Stromal cell of bone marrow (primary cell): ENCODE measurements around the gene SLC40A1.
"Not testable (repeated sequence)": the region's sequence is repeated elsewhere in the genome, so short reads cannot be mapped to it uniquely, and the experiment has no call there.

Source experiments
- DNase-seq: peaks from one replicate; pipeline ENCODE4 v3.0.0-alpha.2; 2012; ENCODE audit warnings: low read depth

The SLC40A1 gene, protein sequence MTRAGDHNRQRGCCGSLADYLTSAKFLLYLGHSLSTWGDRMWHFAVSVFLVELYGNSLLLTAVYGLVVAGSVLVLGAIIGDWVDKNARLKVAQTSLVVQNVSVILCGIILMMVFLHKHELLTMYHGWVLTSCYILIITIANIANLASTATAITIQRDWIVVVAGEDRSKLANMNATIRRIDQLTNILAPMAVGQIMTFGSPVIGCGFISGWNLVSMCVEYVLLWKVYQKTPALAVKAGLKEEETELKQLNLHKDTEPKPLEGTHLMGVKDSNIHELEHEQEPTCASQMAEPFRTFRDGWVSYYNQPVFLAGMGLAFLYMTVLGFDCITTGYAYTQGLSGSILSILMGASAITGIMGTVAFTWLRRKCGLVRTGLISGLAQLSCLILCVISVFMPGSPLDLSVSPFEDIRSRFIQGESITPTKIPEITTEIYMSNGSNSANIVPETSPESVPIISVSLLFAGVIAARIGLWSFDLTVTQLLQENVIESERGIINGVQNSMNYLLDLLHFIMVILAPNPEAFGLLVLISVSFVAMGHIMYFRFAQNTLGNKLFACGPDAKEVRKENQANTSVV

DNA sequence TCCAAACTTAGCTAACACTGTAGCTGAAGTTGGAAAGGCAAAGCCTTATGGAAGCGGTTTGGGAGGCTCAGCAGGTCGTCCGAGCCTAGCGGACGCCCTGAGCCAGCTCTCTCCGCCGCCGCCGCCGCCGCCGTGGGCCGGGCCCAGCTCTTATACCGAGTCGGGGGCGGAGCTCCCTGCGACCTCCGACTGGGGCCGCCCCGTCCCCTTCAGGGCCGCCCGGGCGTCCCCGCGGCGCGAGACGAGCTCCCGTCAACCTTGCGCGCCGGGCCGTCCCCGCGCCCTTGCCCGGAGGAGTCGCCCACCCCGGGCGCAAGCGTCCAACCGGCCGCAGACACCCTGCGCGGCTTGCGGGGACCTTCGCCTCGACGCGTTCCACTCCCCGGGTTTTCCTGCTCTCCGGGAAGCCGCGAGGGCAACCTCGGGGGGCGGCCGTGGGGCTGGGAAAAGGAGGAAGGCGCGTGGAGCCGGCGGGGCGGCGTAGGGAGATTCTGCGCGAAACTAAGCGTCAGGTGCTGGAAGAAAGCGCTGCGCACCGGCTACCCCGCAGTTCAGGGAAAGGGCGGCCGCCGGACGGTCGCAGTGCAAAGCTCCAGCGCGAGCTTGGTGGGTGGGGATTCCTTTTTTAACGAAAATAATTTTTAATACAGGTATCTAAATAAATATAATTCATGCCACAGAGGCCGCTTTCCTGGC lies at the start of gene SLC40A1:
TSS of gene SLC40A1 (minus strand) at position 129 of the 696 bp plus-strand sequence. CDS start 326 bp downstream, outside the sequence.
- no peak for DNase-seq

DNA sequence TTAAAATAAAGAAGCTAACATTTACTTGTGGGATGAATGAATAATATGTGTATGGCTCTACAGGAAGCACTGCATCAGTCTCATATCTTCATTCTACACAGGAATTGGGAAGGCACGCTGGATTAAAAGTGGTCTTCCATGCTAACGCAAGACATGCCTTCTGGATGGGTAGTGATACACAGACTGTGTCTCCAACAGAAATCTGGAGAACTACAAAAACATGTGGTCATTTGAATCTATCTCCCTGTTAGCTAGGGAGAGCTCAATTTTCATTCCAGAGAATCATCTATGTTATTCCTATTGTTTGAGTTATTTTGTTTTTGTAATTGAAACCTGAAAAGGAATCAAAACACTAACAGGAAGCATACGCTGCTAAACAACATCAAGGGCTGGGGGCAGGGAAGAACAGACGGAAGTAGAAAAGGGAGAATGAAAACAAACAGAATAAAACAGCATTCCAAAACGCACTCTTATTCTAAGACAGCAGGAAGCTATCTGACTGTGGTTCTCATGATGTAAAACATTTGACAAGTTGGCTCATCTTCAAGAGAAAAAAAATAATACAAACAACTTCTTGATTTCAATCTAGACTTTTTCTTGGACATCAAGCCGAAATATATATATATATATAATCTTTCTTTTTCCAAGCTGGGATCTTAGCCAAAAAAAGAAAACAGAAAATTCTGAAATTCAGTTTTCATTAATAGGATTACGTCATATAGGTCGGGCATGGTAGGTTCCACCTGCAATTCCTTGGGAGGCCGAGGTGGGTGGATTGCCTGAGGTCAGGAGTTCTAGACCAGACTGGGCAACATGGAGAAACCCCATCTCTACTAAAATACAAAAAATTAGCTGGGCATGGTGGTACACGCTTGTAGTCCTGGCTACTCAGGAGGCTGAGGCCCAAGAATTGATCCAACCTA lies 49.2 kb upstream of the SLC40A1 start:
- no peak for DNase-seq

DNA sequence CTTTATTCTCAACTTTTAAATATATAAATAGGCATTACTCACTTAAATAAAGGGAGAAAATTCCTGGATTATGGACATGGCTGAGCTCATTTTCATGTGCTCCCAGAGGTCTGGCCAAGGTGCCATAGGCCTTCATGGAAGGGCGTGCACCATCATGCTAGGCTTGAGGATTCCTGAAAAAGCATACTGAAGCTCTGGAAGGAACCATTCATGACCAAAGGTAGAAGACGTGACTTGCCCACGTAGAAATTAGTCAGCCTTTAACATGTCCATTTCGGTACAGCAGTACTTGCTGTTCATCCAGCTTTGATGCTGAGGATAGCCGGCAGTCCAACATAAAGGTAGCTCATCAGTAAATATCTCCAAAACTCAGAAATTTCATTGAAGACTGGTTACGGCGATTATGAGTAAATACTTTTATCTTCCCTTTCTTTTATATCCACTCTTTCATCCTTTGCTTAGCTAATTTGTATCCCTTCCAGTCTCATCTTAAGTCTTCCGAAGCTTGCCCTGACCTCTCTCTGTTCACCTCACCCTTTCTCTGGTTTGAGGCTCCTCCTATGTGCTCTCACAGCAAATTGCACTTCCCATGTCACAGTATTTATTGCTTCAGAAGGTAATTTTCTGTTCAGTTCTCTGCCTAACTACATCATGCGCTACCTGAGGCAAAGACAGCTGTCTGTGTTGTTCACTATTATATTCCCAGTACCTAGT lies 48.4 kb upstream of the SLC40A1 start:
- no peak for DNase-seq

DNA sequence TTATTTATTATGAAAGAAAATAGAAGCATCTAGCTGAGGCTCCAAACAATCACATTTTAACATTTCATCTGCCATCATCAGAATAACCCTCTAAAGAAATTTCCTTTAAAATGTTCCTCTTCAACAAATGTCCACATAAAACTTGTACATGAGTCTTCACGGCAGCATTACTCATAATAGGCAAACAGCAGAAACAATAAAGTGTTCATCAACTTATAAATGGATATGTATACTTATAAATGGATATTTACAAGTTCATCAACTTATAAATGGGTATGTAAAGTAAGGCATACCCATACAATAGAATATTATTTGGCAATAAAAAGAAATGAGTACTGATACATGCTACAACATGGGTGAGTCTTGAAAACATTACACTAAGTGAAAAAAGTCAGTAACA lies 47.2 kb upstream of the SLC40A1 start:
- DNase-seq = no peak

DNA sequence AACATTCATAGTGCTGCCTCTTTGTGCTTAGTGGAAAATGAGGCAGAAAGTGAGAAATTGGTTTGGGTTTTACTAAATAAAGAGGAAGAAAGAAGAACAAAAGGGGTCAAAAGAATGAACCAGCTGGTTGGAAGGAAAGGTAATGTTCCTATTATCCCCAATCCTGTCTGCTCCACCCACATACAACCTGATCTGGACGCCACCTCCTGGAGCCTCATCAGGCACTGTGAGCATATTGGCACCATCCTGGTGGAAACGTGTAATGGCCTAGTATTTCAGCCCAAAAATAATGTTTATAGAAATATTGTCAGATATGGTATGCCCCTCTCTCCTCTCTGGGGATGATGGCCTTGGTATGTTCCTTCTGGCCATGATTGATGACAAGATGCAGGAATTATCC lies 45.0 kb upstream of the SLC40A1 start:
- no peak for DNase-seq

DNA sequence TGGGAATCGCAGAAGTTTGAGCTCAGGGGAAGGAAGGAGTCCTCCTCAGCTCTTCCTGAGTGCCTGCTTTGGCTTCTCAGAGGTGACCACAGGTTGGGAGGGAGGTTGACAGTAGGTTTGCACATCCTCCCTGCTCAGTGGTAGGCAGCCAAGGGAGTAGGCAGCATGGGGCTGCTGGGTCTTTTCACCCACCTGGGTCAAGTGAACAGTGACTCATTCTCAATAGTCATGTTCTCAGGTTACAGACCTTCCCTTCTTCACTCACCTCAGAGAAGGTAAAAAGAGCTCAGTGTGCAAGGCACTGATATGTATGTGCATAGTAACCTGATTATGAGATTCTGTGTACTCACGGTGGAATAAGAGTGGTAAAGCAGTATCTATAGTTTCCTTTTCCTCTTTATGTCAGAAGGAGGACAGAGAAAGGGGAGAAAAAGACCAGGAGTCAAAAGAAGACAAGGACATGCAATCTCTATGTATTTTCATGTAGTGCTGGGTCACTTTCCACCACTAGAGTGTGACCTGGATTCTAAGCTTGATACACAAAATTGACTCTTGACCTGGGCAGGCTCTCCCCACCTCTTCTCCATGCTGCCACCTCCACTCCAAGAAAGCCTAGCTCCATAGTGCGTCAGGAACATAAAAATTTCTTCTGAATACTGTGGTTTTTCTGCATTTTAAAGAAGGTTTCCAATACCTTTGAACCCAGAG lies 44.2 kb upstream of the SLC40A1 start:
- no peak for DNase-seq

DNA sequence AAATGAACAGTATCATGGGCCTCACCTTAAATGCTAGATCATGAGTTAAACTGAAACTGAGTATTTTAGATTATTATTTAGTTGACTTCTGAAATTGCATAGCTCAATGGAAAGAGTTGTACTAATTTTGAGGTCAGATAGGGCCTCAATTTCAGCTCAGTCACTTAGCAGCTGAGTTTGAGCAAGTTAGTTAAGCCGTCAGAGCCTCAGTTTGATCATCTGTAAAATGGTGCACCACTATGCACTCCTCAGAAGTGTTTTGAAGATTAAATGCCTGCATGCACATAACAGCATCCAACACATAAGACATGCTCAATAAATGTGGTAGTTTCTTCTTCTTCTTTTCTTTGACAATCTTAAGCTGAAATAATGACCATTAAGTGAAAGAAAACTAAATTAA lies 42.5 kb upstream of the SLC40A1 start:
- no peak for DNase-seq

DNA sequence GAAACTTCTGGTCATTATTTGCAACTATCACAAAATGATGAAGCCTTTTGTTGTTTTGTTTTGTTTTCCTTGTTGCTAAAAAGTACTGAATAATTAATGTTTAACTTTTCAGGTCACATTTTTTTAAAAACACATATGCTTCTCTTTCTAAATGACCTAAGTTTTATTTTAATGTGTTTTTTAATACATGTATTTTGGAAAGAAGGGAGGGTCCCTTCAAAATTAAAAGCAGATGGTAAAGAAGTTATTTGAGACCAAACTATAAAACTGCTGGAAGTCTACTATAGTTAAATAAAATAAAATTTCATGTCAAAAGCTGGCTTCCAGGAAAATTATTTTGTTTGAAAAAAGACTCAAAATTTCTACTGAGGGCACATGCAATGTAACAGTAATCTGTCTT lies 41.2 kb upstream of the SLC40A1 start:
- no peak for DNase-seq

DNA sequence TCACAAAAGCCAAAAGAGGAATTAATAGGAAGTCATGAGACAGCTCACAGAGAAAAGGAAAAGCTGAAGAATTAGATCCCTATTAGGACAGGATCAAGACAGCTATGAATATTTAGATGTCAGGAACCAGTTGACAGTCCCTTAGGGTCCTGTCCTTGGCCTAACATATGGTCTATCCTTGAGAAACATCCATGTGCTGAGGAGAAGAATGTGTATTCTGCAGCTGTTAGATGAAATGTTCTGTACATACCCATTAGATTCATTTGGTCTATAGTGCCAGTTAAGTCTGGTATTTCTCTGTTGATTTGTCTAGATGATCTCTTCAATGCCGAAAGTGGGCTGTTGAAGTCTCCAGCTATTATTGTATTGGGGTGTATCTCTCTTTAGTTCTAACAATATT lies 37.6 kb upstream of the SLC40A1 start:
- DNase-seq = no peak

DNA sequence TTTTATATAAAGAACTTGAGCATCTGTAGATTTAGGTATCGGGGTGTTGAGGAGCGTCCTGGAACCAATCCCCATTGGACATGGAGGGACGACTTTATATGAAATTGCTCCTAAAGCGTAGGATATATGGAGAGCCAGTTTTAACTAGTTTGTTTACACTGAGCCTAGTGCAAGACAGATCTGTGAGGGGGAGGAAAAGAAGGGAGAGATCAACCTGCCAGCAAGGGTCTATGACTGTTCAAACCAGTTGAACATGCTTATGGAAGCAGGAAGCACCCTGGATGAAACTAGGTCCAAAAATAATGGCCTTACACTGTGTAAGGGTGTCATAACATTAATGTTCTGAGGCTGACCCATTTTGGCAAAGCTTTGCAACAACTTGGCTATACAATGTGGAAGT lies 34.0 kb upstream of the SLC40A1 start:
- no peak for DNase-seq

DNA sequence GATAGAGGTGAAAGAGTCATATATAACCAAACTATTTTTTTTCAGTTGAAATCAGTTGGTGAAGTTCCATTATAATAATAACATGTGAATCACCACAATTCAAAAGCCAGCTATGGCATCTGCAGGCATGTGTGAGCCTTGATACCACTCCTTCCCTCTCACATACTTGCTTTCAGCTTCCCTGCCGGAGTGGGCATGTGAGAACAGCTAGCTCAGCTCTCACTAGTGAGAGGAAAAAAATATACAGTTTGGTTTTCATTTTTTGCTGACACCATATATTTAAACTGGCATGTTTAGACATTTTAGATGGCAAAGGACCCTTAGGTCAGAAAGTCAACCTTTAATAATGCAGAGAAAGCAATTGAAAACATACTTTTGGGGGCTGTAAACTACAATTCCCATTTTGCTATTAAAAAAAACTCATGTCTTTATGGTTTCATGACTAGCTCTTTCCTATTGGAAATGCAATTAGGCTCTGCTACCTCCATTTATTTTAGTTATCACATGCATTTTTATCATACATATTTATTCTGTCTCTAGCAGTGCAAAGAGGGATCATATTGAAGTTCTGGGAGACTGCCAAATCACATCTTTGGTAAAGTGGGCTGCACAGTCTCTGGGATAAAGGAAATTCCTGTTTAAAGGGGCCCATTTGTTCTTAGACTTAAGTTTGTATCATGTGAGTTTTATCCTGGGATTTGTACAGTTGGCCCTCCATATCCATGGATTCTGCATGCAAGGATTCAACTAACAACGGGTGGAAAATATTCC lies 33.2 kb upstream of the SLC40A1 start:
- peak; percentile 25 for DNase-seq

DNA sequence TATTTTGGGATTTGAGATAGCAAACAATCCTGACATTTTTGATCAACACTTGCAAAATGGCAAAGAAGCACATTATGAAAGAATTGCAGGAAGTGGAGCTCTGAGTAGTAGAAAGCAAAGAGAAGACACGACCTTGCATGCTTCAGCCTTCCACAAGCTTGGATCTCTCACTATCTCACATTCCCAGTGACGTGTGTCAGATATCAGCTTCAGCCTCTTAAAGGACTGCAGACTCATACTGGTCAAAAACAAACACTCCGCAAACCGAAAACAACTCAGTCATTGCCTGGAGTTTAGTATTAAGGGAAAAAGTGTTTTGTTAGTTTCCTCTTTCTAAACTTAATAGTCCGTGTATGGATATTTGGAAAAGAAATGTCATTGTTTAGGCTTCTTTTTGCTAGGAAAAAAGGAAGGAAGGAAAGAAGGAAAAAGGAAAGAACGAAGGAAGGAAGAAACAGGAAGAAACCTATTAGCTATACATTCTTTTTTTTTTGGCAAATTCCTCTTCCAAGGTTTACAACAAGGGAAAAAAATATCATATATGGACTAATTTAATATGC lies 32.6 kb upstream of the SLC40A1 start:
- DNase-seq = peak; percentile 72

DNA sequence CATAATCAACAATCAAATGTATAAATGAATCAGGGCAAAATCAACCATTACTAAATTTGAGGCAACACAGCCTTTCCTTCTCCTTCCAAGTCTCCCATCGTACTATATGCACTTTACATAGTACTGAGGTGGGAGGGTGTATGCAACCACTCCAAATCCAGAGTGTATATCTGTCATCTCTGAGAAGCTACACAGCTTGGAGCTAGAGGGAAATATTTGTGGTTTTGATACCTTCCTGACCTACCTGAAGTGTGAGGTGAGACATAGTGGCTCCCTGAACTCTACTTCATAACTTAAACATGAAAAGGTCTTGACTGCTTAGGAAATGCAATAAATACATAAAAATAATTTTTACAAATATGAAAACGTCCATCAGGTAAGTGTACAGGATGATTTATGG lies 30.1 kb upstream of the SLC40A1 start:
- DNase-seq = no peak

DNA sequence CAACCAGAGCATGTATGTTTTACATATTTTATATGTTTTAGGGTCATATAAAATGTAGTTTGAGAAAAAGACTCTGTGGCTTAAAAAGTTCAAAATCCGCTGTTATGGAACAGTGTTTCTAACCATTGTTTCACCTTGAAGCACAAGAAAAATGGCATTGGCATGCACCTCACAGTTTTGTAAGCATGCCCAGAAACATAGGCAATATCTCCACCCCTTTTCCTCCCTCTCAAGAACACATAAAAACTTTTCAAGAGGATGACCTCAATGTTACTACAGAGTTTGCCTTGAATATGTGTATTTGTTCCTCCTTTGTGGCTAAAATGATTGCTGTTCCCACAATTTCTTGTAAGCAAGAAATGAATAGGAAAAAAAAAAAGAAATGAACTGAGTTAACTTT lies 29.3 kb upstream of the SLC40A1 start:
- DNase-seq = no peak

DNA sequence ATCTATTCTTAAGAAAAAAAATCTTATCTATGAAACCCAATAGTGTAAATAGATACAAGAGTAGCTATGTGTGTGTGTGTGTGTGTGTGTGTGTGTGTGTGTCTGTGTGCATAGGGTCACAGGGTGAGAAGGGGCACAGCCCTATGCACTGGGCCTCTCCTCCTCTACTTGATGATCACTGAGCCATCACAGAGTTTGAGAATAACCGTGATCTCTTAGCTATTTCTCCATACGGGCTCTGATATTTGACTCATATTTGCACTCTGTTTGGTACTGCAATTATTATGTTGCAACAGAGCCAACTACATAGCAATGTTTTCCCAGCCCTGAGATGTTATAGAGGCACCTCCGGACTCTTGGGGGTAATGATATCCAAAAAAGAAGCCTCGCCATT lies 28.8 kb upstream of the SLC40A1 start:
- peak; percentile 38 for DNase-seq

DNA sequence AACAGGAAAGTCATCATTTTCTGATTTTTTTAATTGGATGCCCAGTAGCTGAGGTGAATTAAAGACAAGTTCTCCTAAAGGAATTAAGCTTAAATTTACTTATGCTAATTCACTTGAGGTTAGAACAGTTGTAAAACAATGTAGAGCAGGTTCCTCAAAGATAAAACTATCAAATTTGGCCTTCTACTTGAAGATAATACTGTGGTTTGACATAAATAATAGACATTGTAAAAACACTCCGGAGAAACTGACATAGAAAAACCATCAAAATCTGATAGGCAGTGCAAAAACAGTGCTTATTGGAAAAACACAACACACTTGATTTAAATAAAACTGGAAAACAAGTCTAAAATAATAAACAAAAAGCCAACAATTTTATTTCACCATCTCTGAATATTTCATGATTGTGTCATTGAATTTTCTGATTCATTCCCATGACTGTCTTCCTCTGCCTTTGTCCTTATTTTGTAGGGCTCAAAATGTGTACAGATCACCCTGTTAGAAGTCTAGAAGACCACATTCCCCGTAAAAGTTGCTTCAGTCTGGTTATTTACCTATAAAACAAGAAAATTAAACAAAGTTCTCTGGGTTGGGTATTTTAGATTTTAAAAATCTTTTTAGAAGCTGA lies 28.3 kb upstream of the SLC40A1 start:
- peak; percentile 29 for DNase-seq

DNA sequence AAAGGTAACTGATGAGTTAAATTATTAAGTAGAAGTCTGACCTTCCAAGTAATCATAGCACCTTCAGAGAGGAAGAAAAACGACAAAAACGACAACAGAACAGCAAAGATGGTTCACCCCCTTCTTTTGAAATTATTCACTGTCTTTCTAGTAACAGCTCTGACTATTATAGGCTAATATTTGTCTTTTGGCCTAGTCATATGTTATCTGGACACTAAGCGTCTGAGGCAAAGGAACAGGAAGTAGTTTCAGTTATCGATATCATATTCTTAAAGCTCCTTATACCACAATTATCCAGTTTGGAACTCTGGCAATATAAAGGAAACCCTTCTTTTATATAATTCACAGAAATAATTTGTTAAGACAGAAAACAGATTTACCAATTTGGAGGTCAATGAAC lies 27.6 kb upstream of the SLC40A1 start:
- no peak for DNase-seq

DNA sequence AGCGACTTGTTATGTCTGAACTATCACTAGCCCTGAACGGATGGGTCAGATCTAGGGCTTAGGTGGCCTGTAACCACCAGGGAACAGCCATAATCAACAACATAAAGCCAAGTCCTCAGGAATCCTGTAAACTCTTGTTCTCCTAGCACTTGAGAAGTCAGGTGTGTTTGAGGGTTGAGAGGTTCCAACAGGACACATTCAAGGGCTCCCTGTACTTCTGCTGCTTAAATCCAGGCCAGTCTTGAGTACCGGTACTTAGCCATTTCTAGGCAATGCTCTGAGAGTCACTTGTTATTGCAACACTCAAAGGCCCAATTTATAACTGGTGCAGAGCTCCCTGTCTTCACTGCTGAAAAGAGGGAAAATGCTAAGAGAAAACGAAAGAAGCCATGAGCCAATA lies 21.6 kb upstream of the SLC40A1 start:
- no peak for DNase-seq

DNA sequence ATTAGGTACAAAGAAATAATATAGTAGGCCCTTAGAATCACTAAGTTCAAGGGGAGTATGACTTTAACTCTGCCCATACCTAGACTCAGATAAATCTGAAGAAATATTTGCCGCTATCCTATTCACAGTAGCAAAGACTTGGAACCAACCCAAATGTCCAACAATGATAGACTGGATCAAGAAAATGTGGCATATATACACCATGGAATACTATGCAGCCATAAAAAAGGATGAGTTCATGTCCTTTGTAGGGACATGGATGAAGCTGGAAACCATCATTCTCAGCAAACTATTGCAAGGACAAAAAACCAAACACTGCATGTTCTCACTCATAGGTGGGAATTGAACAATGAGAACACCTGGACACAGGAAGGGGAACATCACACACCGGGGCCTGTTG lies 21.1 kb upstream of the SLC40A1 start:
- not testable (repeated sequence) for DNase-seq
